ENCODE data around the gene KIF5A. TPM values are rescaled to one million over a fixed set of nuclear protein-coding genes. Genes with fewer than 3 reads are reported as not detected.
A peak's percentile ranks its signal among the peaks of the same experiment; 100 is the strongest.

The KIF5A gene
- total RNA-seq, 1 donor from 2014 or later, result 0.08 TPM

- peak overlapping the region; percentile 66 for H3K4me3 ChIP-seq
- H3K36me3 ChIP-seq, result peaks cover 16% of the 10 kb centered on the region
- DNase-seq, result no peak
- H3K27me3 ChIP-seq (ENCODE audit: low read depth), result peaks cover 75% of the 10 kb centered on the region
- peaks cover 55% of the 10 kb centered on the region for H3K4me1 ChIP-seq
- no peaks in the 10 kb centered on the region for H3K9me3 ChIP-seq (replicated peaks)
- TF ChIP-seq CTCF (IDR thresholded peaks at IDR 0.05; ENCODE audit: borderline replicate concordance), result no peak
- intact Hi-C loops (cut with micrococcal nuclease), result loop anchor here (5.0 kb wide), 1 partner anchor 38 kb away; no protein-coding TSS in a partner anchor
- H3K27ac ChIP-seq (replicated peaks), result peak overlapping the region; percentile 78
Measured at GRCh38 chr12:57620245-57620935, 70.5 kb downstream of the KIF5A start.

GRCh38 chr12:57620936-57621496, 71.2 kb downstream of the KIF5A start:
- Histone ChIP-seq H3K4me3 (peak overlapping the region; percentile 66), H3K4me1 (peaks cover 48% of the 10 kb centered on the region), H3K36me3 (peaks cover 12% of the 10 kb centered on the region), H3K9me3 (replicated peaks) (no peaks in the 10 kb centered on the region), H3K27me3 (ENCODE audit: low read depth) (peaks cover 81% of the 10 kb centered on the region), H3K27ac (replicated peaks) (no peak overlapping the region)
- no peak for TF ChIP-seq CTCF (IDR thresholded peaks at IDR 0.05; ENCODE audit: borderline replicate concordance)
- DNase-seq, result no peak
- intact Hi-C loops (cut with micrococcal nuclease), result loop anchor here (5.0 kb wide), 1 partner anchor 39 kb away; no protein-coding TSS in a partner anchor

- DNase-seq, result peak; percentile 64
- peak; percentile 94 for TF ChIP-seq CTCF (IDR thresholded peaks at IDR 0.05; ENCODE audit: borderline replicate concordance)
- Histone ChIP-seq H3K36me3 (peaks cover 9% of the 10 kb centered on the region), H3K4me1 (peaks cover 41% of the 10 kb centered on the region), H3K9me3 (replicated peaks) (no peaks in the 10 kb centered on the region), H3K4me3 (peak overlapping the region; percentile 66), H3K27ac (replicated peaks) (no peak overlapping the region), H3K27me3 (ENCODE audit: low read depth) (peaks cover 88% of the 10 kb centered on the region)
- intact Hi-C loops (cut with micrococcal nuclease), result loop anchor here (5.0 kb wide), 1 partner anchor 39 kb away; no protein-coding TSS in a partner anchor
Measured at GRCh38 chr12:57621497-57622292, 71.9 kb downstream of the KIF5A start.

- intact Hi-C loops (cut with micrococcal nuclease), result loop anchor here (5.0 kb wide), 1 partner anchor 40 kb away; no protein-coding TSS in a partner anchor
- peaks cover 9% of the 10 kb centered on the region for H3K36me3 ChIP-seq
Measured at GRCh38 chr12:57622293-57623245, 72.7 kb downstream of the KIF5A start.

More at GRCh38 chr12:57622293-57623245, 72.7 kb downstream of the KIF5A start:
- no peak for DNase-seq
- peaks cover 42% of the 10 kb centered on the region for H3K4me1 ChIP-seq
- H3K9me3 ChIP-seq (replicated peaks), result no peaks in the 10 kb centered on the region
- no peak overlapping the region for H3K4me3 ChIP-seq
- peaks cover 92% of the 10 kb centered on the region for H3K27me3 ChIP-seq (ENCODE audit: low read depth)
- no peak for TF ChIP-seq CTCF (IDR thresholded peaks at IDR 0.05; ENCODE audit: borderline replicate concordance)
- no peak overlapping the region for H3K27ac ChIP-seq (replicated peaks)
